ENCODE data around the gene ZNF48.
A peak's percentile ranks its signal among the peaks of the same experiment; 100 is the strongest.
"Not testable (repeated sequence)": the region's sequence is repeated elsewhere in the genome, so short reads cannot be mapped to it uniquely, and the experiment has no call there.

Gene ZNF48

DNA sequence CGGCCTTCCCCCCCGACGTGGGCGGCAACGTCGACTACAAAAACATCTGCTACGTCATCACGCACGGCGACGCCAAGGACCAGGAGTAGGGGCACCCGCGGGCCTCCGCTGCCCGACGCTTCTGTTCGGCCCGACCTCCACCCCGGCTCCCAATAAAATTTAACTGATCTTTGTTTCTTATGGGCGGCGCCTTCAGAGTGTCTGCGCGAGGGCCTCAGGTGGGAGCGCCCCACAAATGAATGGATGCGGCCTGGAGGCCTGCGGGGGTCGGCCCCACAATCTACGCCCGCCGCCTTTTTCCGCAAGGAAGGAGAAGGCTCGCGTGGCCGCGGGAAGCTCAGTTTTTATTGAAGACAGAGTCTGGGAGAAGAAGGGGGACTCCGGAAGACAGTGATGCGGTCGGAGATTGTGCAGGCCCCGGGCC is 17.4 kb upstream of the ZNF48 start:
- Mint-ChIP-seq H3K4me3 (peak overlapping the region; percentile 88), H3K27me3 (peaks cover 7% of the 10 kb centered on the region), H3K36me3 (ENCODE audit: low read depth) (peaks cover 10% of the 10 kb centered on the region), H3K4me1 (ENCODE audit: low read depth) (peaks cover 47% of the 10 kb centered on the region), H3K9me3 (no peaks in the 10 kb centered on the region), H3K27ac (peak overlapping the region; percentile 100)
- intact Hi-C loops (cut with micrococcal nuclease), result loop anchor here (1.0 kb wide), 1 partner anchor 8 kb away; the partner anchor contains the start of gene TBC1D10B

GRCh38 chr16:30378236-30379157 is 16.7 kb upstream of the ZNF48 start:
- intact Hi-C loops (cut with micrococcal nuclease), result loop anchor here (1.0 kb wide), 1 partner anchor 8 kb away; the partner anchor contains the start of gene TBC1D10B
- Mint-ChIP-seq H3K27me3 (peaks cover 13% of the 10 kb centered on the region), H3K36me3 (ENCODE audit: low read depth) (peaks cover 10% of the 10 kb centered on the region), H3K4me3 (peak overlapping the region; percentile 88), H3K9me3 (no peaks in the 10 kb centered on the region), H3K4me1 (ENCODE audit: low read depth) (peaks cover 48% of the 10 kb centered on the region), H3K27ac (peak overlapping the region; percentile 100)

GRCh38 chr16:30379158-30379783 is 15.9 kb upstream of the ZNF48 start:
- peaks cover 10% of the 10 kb centered on the region for H3K36me3 Mint-ChIP-seq (ENCODE audit: low read depth)
- H3K4me3 Mint-ChIP-seq, result peak overlapping the region; percentile 88
- peaks cover 20% of the 10 kb centered on the region for H3K27me3 Mint-ChIP-seq
- intact Hi-C loops (cut with micrococcal nuclease), result no loop called here
- peak overlapping the region; percentile 100 for H3K27ac Mint-ChIP-seq
- H3K9me3 Mint-ChIP-seq, result no peaks in the 10 kb centered on the region
- H3K4me1 Mint-ChIP-seq (ENCODE audit: low read depth), result peaks cover 48% of the 10 kb centered on the region

- no peak overlapping the region for H3K27ac Mint-ChIP-seq
- no peak overlapping the region for H3K4me3 Mint-ChIP-seq
- H3K9me3 Mint-ChIP-seq, result no peaks in the 10 kb centered on the region
- peaks cover 25% of the 10 kb centered on the region for H3K27me3 Mint-ChIP-seq
- peaks cover 10% of the 10 kb centered on the region for H3K36me3 Mint-ChIP-seq (ENCODE audit: low read depth)
- intact Hi-C loops (cut with micrococcal nuclease), result no loop called here
- H3K4me1 Mint-ChIP-seq (ENCODE audit: low read depth), result peaks cover 48% of the 10 kb centered on the region
Measured at GRCh38 chr16:30380072-30380802, 15.0 kb upstream of the ZNF48 start.

- Mint-ChIP-seq H3K4me1 (ENCODE audit: low read depth) (peaks cover 48% of the 10 kb centered on the region), H3K36me3 (ENCODE audit: low read depth) (peaks cover 10% of the 10 kb centered on the region), H3K4me3 (no peak overlapping the region), H3K27ac (no peak overlapping the region), H3K27me3 (peaks cover 29% of the 10 kb centered on the region), H3K9me3 (no peaks in the 10 kb centered on the region)
- intact Hi-C loops (cut with micrococcal nuclease), result no loop called here
Measured at GRCh38 chr16:30380803-30381208, 14.4 kb upstream of the ZNF48 start.

- Mint-ChIP-seq H3K27ac (no peak overlapping the region), H3K4me3 (no peak overlapping the region), H3K27me3 (peaks cover 29% of the 10 kb centered on the region), H3K36me3 (ENCODE audit: low read depth) (peaks cover 10% of the 10 kb centered on the region), H3K9me3 (no peaks in the 10 kb centered on the region), H3K4me1 (ENCODE audit: low read depth) (peaks cover 48% of the 10 kb centered on the region)
- intact Hi-C loops (cut with micrococcal nuclease), result no loop called here
Measured at GRCh38 chr16:30381291-30382041, 13.8 kb upstream of the ZNF48 start.

DNA sequence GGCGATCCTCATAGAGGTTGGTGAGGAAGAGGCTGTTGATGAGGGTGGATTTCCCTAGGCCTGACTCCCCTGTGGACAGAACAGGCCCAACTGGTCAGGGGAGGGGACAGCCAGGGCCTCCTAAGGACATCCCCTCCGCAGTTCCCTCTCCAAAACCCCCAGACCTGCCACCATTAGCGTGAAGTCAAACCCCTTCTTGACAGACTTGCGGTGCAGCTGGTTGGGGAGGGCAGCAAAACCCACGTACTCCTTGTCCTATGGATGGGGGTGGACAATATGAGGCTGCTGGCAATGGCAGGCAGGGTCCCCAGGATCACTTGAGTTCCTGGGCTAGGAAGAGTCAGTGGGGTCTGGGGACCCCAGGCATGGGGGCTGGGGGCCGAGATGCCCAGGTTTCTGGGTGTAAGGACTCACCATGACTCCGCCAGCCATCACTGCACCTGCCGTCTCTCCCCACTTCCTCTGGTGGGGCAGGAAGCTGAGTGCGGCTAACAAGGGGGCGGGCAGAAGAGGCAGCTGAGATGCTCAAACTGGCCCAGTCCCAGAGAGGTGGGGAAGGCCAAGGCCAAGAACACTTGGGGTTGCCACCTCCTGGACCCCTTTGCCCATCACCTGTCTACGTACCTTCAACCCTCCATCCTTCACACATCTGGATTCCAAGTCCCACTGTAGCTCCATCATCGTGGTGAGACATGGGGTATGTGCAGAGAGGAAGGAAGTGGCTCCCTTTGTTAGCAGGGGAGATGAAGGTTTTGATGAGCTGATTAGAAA is 12.9 kb upstream of the ZNF48 start, which contains the start of gene SEPTIN1:
TSS of gene SEPTIN1 (minus strand) at position 451 of the 771 bp plus-strand sequence. CDS start at position 432, 19 bp downstream.
- H3K36me3 Mint-ChIP-seq (ENCODE audit: low read depth), result peaks cover 10% of the 10 kb centered on the region
- no peak within 1 kb of the TSS for H3K27ac Mint-ChIP-seq
- peaks cover 43% of the 10 kb centered on the region for H3K4me1 Mint-ChIP-seq (ENCODE audit: low read depth)
- intact Hi-C loops (cut with micrococcal nuclease), result no loop called here
- H3K9me3 Mint-ChIP-seq, result no peaks in the 10 kb centered on the region
- H3K4me3 Mint-ChIP-seq, result no peak within 1 kb of the TSS
- peaks cover 29% of the 10 kb centered on the region for H3K27me3 Mint-ChIP-seq

GRCh38 chr16:30383521-30383920 is 11.7 kb upstream of the ZNF48 start:
- H3K27ac Mint-ChIP-seq, result no peak overlapping the region
- intact Hi-C loops (cut with micrococcal nuclease), result no loop called here
- H3K4me3 Mint-ChIP-seq, result no peak overlapping the region
- H3K4me1 Mint-ChIP-seq (ENCODE audit: low read depth), result peaks cover 35% of the 10 kb centered on the region
- H3K9me3 Mint-ChIP-seq, result no peaks in the 10 kb centered on the region
- peaks cover 29% of the 10 kb centered on the region for H3K27me3 Mint-ChIP-seq
- H3K36me3 Mint-ChIP-seq (ENCODE audit: low read depth), result peaks cover 1% of the 10 kb centered on the region

DNA sequence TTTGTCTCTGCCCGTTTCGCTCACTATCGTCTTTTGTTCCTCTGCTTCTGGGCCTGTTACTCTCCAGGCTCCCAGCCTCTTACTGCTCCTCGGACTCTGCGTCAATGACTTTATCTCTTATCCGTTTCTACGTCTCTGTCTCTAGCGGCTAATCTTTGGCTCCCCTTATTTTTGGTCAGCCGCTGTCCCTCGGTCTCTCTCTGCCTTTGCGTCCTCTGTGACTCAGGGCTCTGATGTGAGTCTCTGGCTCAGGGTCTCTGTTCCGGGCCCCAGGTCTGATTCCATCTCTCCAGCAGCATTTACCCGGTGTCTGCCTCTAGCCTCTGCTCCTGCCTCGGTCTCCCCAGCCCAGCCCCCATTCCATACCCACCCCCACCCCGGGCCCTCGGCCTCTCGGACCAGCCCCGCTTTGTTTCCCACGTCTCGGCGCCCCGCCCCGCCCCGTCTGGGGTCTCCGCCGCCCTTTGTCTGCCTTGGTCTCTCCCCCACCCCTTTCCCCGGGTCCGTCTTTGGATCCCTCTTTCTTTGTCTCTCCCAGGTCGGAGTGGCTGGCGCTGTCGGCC is 547 bp upstream of the ZNF48 start:
- H3K27me3 Mint-ChIP-seq, result peaks cover 31% of the 10 kb centered on the region
- intact Hi-C loops (cut with micrococcal nuclease), result no loop called here

GRCh38 chr16:30395992-30396585 is 869 bp downstream of the ZNF48 start:
- intact Hi-C loops (cut with micrococcal nuclease), result no loop called here
- Mint-ChIP-seq H3K36me3 (ENCODE audit: low read depth) (peaks cover 25% of the 10 kb centered on the region), H3K27ac (peak overlapping the region; percentile 13), H3K9me3 (no peaks in the 10 kb centered on the region), H3K27me3 (peaks cover 31% of the 10 kb centered on the region), H3K4me3 (peak overlapping the region; percentile 80), H3K4me1 (ENCODE audit: low read depth) (peaks cover 28% of the 10 kb centered on the region)

More for the DNA sequence above, 547 bp upstream of the ZNF48 start:
- peak overlapping the region; percentile 80 for H3K4me3 Mint-ChIP-seq
- no peaks in the 10 kb centered on the region for H3K9me3 Mint-ChIP-seq
- peaks cover 22% of the 10 kb centered on the region for H3K4me1 Mint-ChIP-seq (ENCODE audit: low read depth)
- H3K27ac Mint-ChIP-seq, result peak overlapping the region; percentile 84
- H3K36me3 Mint-ChIP-seq (ENCODE audit: low read depth), result peaks cover 25% of the 10 kb centered on the region

- H3K27ac Mint-ChIP-seq; H3K9me3 Mint-ChIP-seq; H3K4me3 Mint-ChIP-seq; intact Hi-C loops (cut with micrococcal nuclease): not testable (repeated sequence)
- Mint-ChIP-seq H3K27me3 (peaks cover 31% of the 10 kb centered on the region), H3K36me3 (ENCODE audit: low read depth) (peaks cover 25% of the 10 kb centered on the region), H3K4me1 (ENCODE audit: low read depth) (peaks cover 34% of the 10 kb centered on the region)
Measured at GRCh38 chr16:30396627-30397026, 1.4 kb downstream of the ZNF48 start.

DNA sequence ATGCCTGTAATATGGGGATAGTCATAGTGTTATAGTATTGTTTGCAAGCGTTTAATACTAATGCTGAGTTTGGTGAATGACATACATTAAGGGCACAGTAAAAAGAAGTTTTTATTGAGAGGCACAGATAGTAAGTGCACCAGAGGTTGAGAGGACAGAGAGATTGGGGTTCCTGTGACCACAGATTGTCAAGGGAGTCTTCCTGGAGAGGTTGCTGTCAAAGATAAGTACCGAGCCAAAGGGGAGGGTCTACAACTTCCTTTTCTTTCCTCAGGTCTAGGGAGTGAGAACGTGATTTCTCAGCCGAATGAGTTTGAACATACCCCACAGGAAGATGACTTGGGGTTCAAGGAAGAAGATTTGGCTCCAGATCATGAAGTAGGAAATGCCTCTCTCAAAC is 1.8 kb downstream of the ZNF48 start:
- Mint-ChIP-seq H3K9me3 (no peaks in the 10 kb centered on the region), H3K4me1 (ENCODE audit: low read depth) (peaks cover 37% of the 10 kb centered on the region), H3K4me3 (no peak overlapping the region), H3K36me3 (ENCODE audit: low read depth) (peaks cover 25% of the 10 kb centered on the region), H3K27me3 (peaks cover 31% of the 10 kb centered on the region), H3K27ac (no peak overlapping the region)
- intact Hi-C loops (cut with micrococcal nuclease), result no loop called here

Data from dendritic cell treated with granulocyte-macrophage colony-stimulating factor and Interleukin-4, amounts not matched to agents 40 ng/mL and 50 ng/mL, for 4 days (primary cell).